Liver (tissue), 9 donors: ENCODE results near the gene SERHL2. TPM values are rescaled to one million over a fixed set of nuclear protein-coding genes. Genes with fewer than 3 reads are reported as not detected.
"Not testable (repeated sequence)": the region's sequence is repeated elsewhere in the genome, so short reads cannot be mapped to it uniquely, and the experiment has no call there.

ENCODE experiments used
- DNase-seq: peaks from one replicate; pipeline ENCODE4 v3.0.0-alpha.2; 2017; ENCODE audit warnings: low spot score
- H3K27ac ChIP-seq, 2 donors: one replicate each; pipeline ENCODE4 v1.7.0; 2013; ENCODE audit warnings: inconsistent platforms in 2 of 2, low read length in 2 of 2, control low read depth in 1 of 2, low read depth in 1 of 2, mild to moderate bottlenecking in 1 of 2
- H3K27me3 ChIP-seq, 4 donors: one replicate each; pipeline versions ENCODE4 v1.6.1 to v1.7.0; 2013; ENCODE audit warnings: low read length in 3 of 4, inconsistent platforms in 1 of 4, mild to moderate bottlenecking in 1 of 4, moderate library complexity in 1 of 4; ENCODE audit not compliant: control insufficient read depth in 4 of 4, insufficient read depth in 4 of 4
- H3K36me3 ChIP-seq, 4 donors: one replicate each; pipeline versions ENCODE4 v1.6.1 to v1.7.0; 2013; ENCODE audit warnings: low read length in 3 of 4, mild to moderate bottlenecking in 3 of 4, low read depth in 1 of 4, moderate library complexity in 1 of 4; ENCODE audit not compliant: control insufficient read depth in 4 of 4, insufficient read depth in 3 of 4
- H3K4me1 ChIP-seq, 4 donors: one replicate each; pipeline versions ENCODE4 v1.6.1 to v1.7.0; 2013; ENCODE audit warnings: low read length in 3 of 4, mild to moderate bottlenecking in 3 of 4, moderate library complexity in 1 of 4; ENCODE audit not compliant: control insufficient read depth in 4 of 4, insufficient read depth in 4 of 4
- H3K4me3 ChIP-seq, 3 donors: one replicate each; pipeline versions ENCODE4 v1.6.1 to v1.7.0; 2013; ENCODE audit warnings: low read length in 3 of 3, control low read depth in 1 of 3, low read depth in 1 of 3, mild to moderate bottlenecking in 1 of 3
- H3K9ac ChIP-seq, 2 donors: one replicate each; pipeline ENCODE4 v1.7.0; 2013; ENCODE audit warnings: low read length in 2 of 2, mild to moderate bottlenecking in 2 of 2, moderate library complexity in 2 of 2, control low read depth in 1 of 2, low read depth in 1 of 2
- H3K9me3 ChIP-seq, 4 donors: one replicate each; pipeline versions ENCODE4 v1.6.1 to v1.7.0; 2013; ENCODE audit warnings: low read length in 3 of 4; ENCODE audit not compliant: control insufficient read depth in 4 of 4
- ATF3 ChIP-seq: IDR thresholded peaks from 2 replicates; pipeline ENCODE4 v1.6.1; 2016; ENCODE audit warnings: antibody characterized with exemption
- EGR1 ChIP-seq, 2 donors: IDR thresholded peaks; 2 replicates each; pipeline ENCODE4 v1.6.1; 2016 to 2018; ENCODE audit warnings: antibody characterized with exemption in 2 of 2, low read depth in 2 of 2
- HNF4A ChIP-seq, 2 donors: conservative IDR thresholded peaks; 2 replicates each; pipeline ENCODE4 v1.6.1; 2016; ENCODE audit warnings: antibody characterized with exemption in 2 of 2, mild to moderate bottlenecking in 2 of 2
- HNF4G ChIP-seq: IDR thresholded peaks from 2 replicates; pipeline ENCODE4 v1.6.1; 2016; ENCODE audit warnings: antibody characterized with exemption
- JUND ChIP-seq, 2 donors: IDR thresholded peaks; 2 replicates each; pipeline ENCODE4 v1.6.1; 2016; ENCODE audit warnings: antibody characterized with exemption in 2 of 2
- NR2F2 ChIP-seq: IDR thresholded peaks from 2 replicates; pipeline ENCODE4 v1.6.1; 2016; ENCODE audit warnings: antibody characterized with exemption
- RXRA ChIP-seq, 2 donors: IDR thresholded peaks; 2 replicates each; pipeline ENCODE4 v1.6.1; 2017 to 2018; ENCODE audit warnings: antibody characterized with exemption in 2 of 2, mild to moderate bottlenecking in 1 of 2
- SP1 ChIP-seq: IDR thresholded peaks from 2 replicates; pipeline ENCODE4 v1.6.1; 2018; ENCODE audit warnings: antibody characterized with exemption, mild to moderate bottlenecking
- TAF1 ChIP-seq: conservative IDR thresholded peaks from 2 replicates; pipeline ENCODE4 v1.6.1; 2016; ENCODE audit warnings: antibody characterized with exemption, mild to moderate bottlenecking
- WGBS: extraction: QIAGEN DNeasy Blood & Tissue Kit; methylation state at CpG from one replicate; pipeline ENCODE4 v1.1.7; 2013; 5-methylcytosine and 5-hydroxymethylcytosine counted together
- polyA plus RNA-seq, 2 donors: library from polyadenylated mRNA; stranded (reverse) in 1 of 2; unstranded in 1 of 2; fragments of 200-250 nt in 1 of 2; fragments of >200 nt in 1 of 2; fragmentation: Nextera tagmentation in 1 of 2; extraction: Ambion mirVana in 1 of 2; gene quantifications; one replicate each; pipeline versions ENCODE4 v1.2.1 to v1.2.3, GENCODE V29; 2013 to 2015
- total RNA-seq, 2 donors: library from RNA; depleted of rRNA; stranded (reverse); fragments of >200 nt; gene quantifications; one replicate each; pipeline ENCODE4 v1.2.3, GENCODE V29; 2014
- TF ChIP-seq, protein P1 (sequence below): IDR thresholded peaks from 2 replicates; pipeline ENCODE4 v1.6.1; 2016; ENCODE audit warnings: antibody characterized with exemption
- TF ChIP-seq, protein P2 (sequence below): fragments of 150-350 bp; IDR thresholded peaks from 2 replicates; pipeline ENCODE4 v1.5.1; 2017; ENCODE audit warnings: improper control_type of control experiment, low read depth, low read length; ENCODE audit not compliant: missing input control
- donor health status: healthy.
- donor health status: healthy.
- donor health status: healthy.
- donor health status: healthy.
- donor health status: healthy.

The SERHL2 gene
- total and polyA plus RNA-seq, 4 donors: 0.51 to 1.6 (median 0.69) TPM

DNA sequence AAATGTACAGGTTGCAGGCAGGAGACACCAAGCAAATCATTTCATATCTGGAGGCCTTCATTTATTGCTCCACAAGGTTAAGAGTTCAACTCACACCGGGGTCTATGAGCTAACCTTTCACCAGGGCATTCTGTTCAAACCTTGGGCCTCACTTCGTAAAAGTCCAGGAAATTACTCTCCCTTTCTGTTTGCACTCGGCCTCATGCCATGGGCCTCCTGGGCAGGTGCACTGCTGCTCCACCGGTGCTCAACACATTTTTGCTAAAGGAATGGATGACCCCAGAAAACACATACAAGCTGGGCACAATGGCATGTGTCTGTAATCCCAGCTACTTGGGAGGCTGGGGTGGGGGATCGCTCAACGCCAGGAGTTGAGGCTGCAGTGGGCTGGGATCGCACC is 17.6 kb upstream of the SERHL2 start:
- TF ChIP-seq ATF3 (no peak), NR2F2 (peak; percentile 30), TAF1 (no peak), EGR1 (IDR thresholded peaks at IDR 0.05; ENCODE audit: low read depth in 2 of 2) (no peak), HNF4A (conservative IDR thresholded peaks at IDR 0.05) (peak in 1 of 2 donors; percentile 78), HNF4G (peak; percentile 32), SP1 (peak; percentile 58), JUND (IDR thresholded peaks at IDR 0.05) (no peak), RXRA (IDR thresholded peaks at IDR 0.05) (peak in 1 of 2 donors; percentile 81)
- TF ChIP-seq, protein P1, sequence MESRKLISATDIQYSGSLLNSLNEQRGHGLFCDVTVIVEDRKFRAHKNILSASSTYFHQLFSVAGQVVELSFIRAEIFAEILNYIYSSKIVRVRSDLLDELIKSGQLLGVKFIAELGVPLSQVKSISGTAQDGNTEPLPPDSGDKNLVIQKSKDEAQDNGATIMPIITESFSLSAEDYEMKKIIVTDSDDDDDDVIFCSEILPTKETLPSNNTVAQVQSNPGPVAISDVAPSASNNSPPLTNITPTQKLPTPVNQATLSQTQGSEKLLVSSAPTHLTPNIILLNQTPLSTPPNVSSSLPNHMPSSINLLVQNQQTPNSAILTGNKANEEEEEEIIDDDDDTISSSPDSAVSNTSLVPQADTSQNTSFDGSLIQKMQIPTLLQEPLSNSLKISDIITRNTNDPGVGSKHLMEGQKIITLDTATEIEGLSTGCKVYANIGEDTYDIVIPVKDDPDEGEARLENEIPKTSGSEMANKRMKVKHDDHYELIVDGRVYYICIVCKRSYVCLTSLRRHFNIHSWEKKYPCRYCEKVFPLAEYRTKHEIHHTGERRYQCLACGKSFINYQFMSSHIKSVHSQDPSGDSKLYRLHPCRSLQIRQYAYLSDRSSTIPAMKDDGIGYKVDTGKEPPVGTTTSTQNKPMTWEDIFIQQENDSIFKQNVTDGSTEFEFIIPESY: no peak
- TF ChIP-seq, protein P2, sequence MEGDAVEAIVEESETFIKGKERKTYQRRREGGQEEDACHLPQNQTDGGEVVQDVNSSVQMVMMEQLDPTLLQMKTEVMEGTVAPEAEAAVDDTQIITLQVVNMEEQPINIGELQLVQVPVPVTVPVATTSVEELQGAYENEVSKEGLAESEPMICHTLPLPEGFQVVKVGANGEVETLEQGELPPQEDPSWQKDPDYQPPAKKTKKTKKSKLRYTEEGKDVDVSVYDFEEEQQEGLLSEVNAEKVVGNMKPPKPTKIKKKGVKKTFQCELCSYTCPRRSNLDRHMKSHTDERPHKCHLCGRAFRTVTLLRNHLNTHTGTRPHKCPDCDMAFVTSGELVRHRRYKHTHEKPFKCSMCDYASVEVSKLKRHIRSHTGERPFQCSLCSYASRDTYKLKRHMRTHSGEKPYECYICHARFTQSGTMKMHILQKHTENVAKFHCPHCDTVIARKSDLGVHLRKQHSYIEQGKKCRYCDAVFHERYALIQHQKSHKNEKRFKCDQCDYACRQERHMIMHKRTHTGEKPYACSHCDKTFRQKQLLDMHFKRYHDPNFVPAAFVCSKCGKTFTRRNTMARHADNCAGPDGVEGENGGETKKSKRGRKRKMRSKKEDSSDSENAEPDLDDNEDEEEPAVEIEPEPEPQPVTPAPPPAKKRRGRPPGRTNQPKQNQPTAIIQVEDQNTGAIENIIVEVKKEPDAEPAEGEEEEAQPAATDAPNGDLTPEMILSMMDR: no peak
- DNase-seq: no peak
- Histone ChIP-seq H3K4me3 (no peak overlapping the region), H3K27ac (peak overlapping the region; percentile 21 to 72), H3K4me1 (peaks cover 0 to 3% (median 0%) of the 10 kb centered on the region in 4 donors), H3K9me3 (no peaks in the 10 kb centered on the region), H3K9ac (no peak overlapping the region), H3K27me3 (no peaks in the 10 kb centered on the region), H3K36me3 (no peaks in the 10 kb centered on the region)
- WGBS: 77% methylated on average over 7 of the region's 7 CpGs

GRCh38 chr22:42536634-42537033 is 17.1 kb upstream of the SERHL2 start:
- DNase-seq, H3K4me3 ChIP-seq, H3K9me3 ChIP-seq, H3K9ac ChIP-seq, H3K27me3 ChIP-seq, H3K4me1 ChIP-seq, H3K36me3 ChIP-seq: not testable (repeated sequence)
- H3K27ac ChIP-seq: peak overlapping the region; percentile 21 to 72
- WGBS: 98% methylated on average over 18 of the region's 18 CpGs

DNA sequence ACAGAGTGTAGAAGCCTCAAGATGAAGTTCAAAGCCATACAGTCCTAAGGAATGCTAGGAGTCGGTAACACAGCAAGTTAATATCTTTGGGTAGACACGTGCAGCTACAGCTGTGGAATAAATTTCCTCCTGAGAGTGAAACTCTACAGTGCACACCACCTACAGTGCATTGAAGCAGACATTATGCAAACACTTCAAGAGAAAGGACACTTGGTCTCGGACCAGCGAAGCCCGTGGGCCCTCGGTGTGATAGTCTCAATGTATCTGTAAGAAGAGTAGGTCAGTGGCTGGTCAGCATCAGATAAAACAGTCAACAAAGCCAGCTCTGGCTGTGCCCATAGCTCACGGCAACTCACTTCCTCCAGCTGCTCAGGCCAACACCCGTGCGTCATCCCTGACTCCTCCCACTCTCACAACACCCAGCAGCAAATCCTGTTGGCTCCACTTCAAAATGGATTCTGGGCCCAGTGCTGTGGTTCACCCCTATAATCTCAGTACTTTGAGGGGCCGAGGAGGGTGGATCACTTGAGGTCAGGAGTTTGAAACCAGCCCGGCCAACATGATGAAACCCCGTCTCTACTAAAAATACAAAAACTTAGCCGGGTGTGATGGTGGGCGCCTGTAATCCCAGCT is 16.4 kb upstream of the SERHL2 start:
- not testable (repeated sequence) for DNase-seq, H3K4me3 ChIP-seq, H3K9me3 ChIP-seq, H3K9ac ChIP-seq, H3K4me1 ChIP-seq, H3K27me3 ChIP-seq, H3K36me3 ChIP-seq
- 68% methylated on average over 13 of the region's 14 CpGs for WGBS
- TF ChIP-seq SP1: peak; percentile 7
- H3K27ac ChIP-seq: peak overlapping the region; percentile 21 to 72

DNA sequence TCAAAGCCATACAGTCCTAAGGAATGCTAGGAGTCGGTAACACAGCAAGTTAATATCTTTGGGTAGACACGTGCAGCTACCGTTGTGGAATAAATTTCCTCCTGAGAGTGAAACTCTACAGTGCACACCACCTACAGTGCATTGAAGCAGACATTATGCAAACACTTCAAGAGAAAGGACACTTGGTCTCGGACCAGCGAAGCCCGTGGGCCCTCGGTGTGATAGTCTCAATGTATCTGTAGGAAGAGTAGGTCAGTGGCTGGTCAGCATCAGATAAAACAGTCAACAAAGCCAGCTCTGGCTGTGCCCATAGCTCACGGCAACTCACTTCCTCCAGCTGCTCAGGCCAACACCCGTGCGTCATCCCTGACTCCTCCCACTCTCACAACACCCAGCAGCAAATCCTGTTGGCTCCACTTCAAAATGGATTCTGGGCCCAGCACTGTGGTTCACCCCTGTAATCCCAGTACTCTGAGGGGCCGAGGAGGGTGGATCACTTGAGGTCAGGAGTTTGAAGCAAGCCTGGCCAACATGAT is 14.5 kb upstream of the SERHL2 start:
- not testable (repeated sequence) for DNase-seq, H3K27me3 ChIP-seq, H3K36me3 ChIP-seq, H3K27ac ChIP-seq, H3K4me3 ChIP-seq, H3K9me3 ChIP-seq, H3K9ac ChIP-seq, H3K4me1 ChIP-seq
- WGBS: 48% methylated on average over 10 of the region's 11 CpGs
